Esophagus (tissue), 2 donors: Measurements from ENCODE around the gene TNFRSF17. TPM values are rescaled to one million over a fixed set of nuclear protein-coding genes. Genes with fewer than 3 reads are reported as not detected.

Source experiments
- H3K27ac ChIP-seq, 2 donors: one replicate each; pipeline ENCODE4 v1.5.1; 2013; ENCODE audit warnings: low read depth in 2 of 2, mild to moderate bottlenecking in 2 of 2, inconsistent platforms in 1 of 2, low read length in 1 of 2, moderate library complexity in 1 of 2
- H3K27me3 ChIP-seq, 2 donors: one replicate each; pipeline ENCODE4 v1.6.1; 2013; ENCODE audit warnings: low read length in 2 of 2, control low read depth in 1 of 2, mild to moderate bottlenecking in 1 of 2; ENCODE audit not compliant: insufficient read depth in 2 of 2, control insufficient read depth in 1 of 2
- H3K36me3 ChIP-seq, 2 donors: one replicate each; pipeline ENCODE4 v1.6.1; 2013; ENCODE audit warnings: low read length in 1 of 2; ENCODE audit not compliant: control insufficient read depth in 2 of 2, insufficient read depth in 2 of 2
- H3K4me1 ChIP-seq, 2 donors: one replicate each; pipeline ENCODE4 v1.6.1; 2013; ENCODE audit warnings: low read length in 1 of 2; ENCODE audit not compliant: control insufficient read depth in 2 of 2, insufficient read depth in 2 of 2
- H3K4me3 ChIP-seq, 2 donors: one replicate each; pipeline ENCODE4 v1.5.1; 2013; ENCODE audit warnings: low read length in 2 of 2, mild to moderate bottlenecking in 2 of 2, low read depth in 1 of 2, moderate library complexity in 1 of 2
- H3K9me3 ChIP-seq, 2 donors: one replicate each; pipeline ENCODE4 v1.6.1; 2013; ENCODE audit warnings: mild to moderate bottlenecking in 2 of 2, low read depth in 1 of 2, low read length in 1 of 2, moderate library complexity in 1 of 2; ENCODE audit not compliant: control insufficient read depth in 2 of 2, insufficient read depth in 1 of 2
- WGBS, 2 donors: extraction: QIAGEN DNeasy Blood & Tissue Kit; methylation state at CpG; one replicate each; pipeline ENCODE4 v1.1.7; 2013; 5-methylcytosine and 5-hydroxymethylcytosine counted together
- polyA plus RNA-seq, 2 donors: library from polyadenylated mRNA; stranded (reverse); fragments of 200-250 nt; gene quantifications; one replicate each; pipeline ENCODE4 v1.2.3, GENCODE V29; 2013
- donor health status: healthy with polysubstance abuse.
- donor health status: Bipolar disorder and iron deficiency.

TNFRSF17 gene
- polyA plus RNA-seq, 2 donors, result 0.08 to 0.12 TPM

DNA sequence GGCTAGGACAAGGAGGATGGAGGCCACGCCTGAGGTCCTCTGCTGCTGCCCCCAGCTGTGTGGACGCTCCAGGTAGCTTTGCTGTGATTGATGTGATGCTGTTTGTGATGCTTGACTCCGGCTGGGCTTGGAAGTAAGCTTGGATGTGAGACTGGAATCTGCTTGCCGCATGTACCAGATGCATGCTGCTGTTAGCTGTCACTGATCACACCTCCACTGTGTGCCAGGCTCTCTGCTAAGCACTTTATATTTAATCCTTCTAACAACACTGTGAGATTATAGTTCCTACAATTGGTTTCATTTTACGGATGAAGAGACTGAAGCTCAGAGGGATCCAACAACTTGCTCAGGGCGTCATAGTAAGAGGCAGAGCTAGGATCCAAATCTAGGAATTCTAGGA, 35.0 kb downstream of the TNFRSF17 start:
- Histone ChIP-seq H3K4me3 (no peak overlapping the region), H3K36me3 (peaks cover 0 to 2% of the 10 kb centered on the region in 2 donors), H3K27ac (no peak overlapping the region), H3K9me3 (no peaks in the 10 kb centered on the region), H3K27me3 (no peaks in the 10 kb centered on the region), H3K4me1 (no peaks in the 10 kb centered on the region)
- 74 to 75% methylated on average over 6 of the region's 6 CpGs for WGBS, 2 donors

- Histone ChIP-seq H3K4me1 (no peaks in the 10 kb centered on the region), H3K4me3 (no peak overlapping the region), H3K27me3 (no peaks in the 10 kb centered on the region), H3K9me3 (no peaks in the 10 kb centered on the region), H3K36me3 (peaks cover 0 to 2% of the 10 kb centered on the region in 2 donors), H3K27ac (no peak overlapping the region)
- WGBS, 2 donors, result 65 to 75% methylated on average over 11 of the region's 11 CpGs
Observed at GRCh38 chr16:12002447-12003006, 37.5 kb downstream of the TNFRSF17 start.

DNA sequence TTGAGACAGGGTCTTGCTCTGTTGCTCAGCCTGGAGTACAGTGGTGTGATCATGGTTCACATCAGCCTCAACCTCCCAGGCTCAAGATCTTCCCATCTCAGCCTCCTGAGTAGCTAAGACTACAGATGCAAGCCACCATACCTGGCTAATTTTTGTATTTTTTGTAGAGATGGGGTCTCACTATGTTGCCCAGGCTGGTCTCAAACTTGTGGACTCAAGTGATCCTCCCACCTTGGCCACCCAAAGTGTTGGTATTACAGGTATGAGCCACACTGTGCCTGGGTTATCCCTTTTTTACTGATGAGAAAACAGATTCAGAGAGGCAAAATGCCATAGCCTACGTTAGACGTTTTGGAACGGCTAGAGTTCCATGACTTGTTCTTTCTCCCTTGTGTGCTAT, 41.6 kb downstream of the TNFRSF17 start:
- Histone ChIP-seq H3K9me3 (no peaks in the 10 kb centered on the region), H3K36me3 (no peaks in the 10 kb centered on the region), H3K27ac (no peak overlapping the region), H3K4me1 (no peaks in the 10 kb centered on the region), H3K4me3 (no peak overlapping the region), H3K27me3 (no peaks in the 10 kb centered on the region)
- 97 to 98% methylated on average over 3 of the region's 3 CpGs for WGBS, 2 donors

GRCh38 chr16:12009462-12009861, 44.5 kb downstream of the TNFRSF17 start:
- no peaks in the 10 kb centered on the region for H3K9me3 ChIP-seq
- H3K36me3 ChIP-seq, result no peaks in the 10 kb centered on the region
- H3K27ac ChIP-seq, result no peak overlapping the region
- H3K27me3 ChIP-seq, result no peaks in the 10 kb centered on the region
- 78 to 80% methylated on average over 7 of the region's 7 CpGs for WGBS, 2 donors
- H3K4me1 ChIP-seq, result no peaks in the 10 kb centered on the region
- no peak overlapping the region for H3K4me3 ChIP-seq

DNA sequence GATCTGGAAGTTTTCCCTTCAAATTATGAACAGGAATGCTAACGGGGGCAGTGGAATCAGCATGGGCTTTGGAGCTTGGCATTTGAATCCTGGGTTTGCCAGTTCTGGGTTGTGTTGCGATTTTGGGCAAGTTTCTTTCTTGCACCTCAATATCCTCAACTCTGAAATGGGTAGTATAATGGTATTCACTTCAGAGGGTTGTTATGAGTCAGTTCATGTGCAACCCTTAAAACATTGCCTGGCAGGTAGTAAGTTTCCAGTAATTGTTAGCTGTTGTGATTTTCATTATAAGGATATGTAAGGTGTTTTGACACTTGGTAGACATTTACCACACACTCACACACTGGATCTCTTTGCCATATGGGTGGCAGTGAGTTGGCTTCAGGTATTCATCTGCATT, 44.9 kb downstream of the TNFRSF17 start:
- H3K9me3 ChIP-seq, result no peaks in the 10 kb centered on the region
- H3K4me1 ChIP-seq, result no peaks in the 10 kb centered on the region
- 90 to 95% methylated on average over 2 of the region's 2 CpGs for WGBS, 2 donors
- H3K4me3 ChIP-seq, result no peak overlapping the region
- H3K27ac ChIP-seq, result no peak overlapping the region
- no peaks in the 10 kb centered on the region for H3K27me3 ChIP-seq
- no peaks in the 10 kb centered on the region for H3K36me3 ChIP-seq

GRCh38 chr16:12010388-12011251, 45.6 kb downstream of the TNFRSF17 start:
- no peak overlapping the region for H3K4me3 ChIP-seq
- no peaks in the 10 kb centered on the region for H3K27me3 ChIP-seq
- no peak overlapping the region for H3K27ac ChIP-seq
- H3K9me3 ChIP-seq, result no peaks in the 10 kb centered on the region
- H3K4me1 ChIP-seq, result no peaks in the 10 kb centered on the region
- no peaks in the 10 kb centered on the region for H3K36me3 ChIP-seq
- WGBS, 2 donors, result 74 to 78% methylated on average over 13 of the region's 13 CpGs

GRCh38 chr16:12011565-12011964, 46.6 kb downstream of the TNFRSF17 start:
- H3K4me1 ChIP-seq, result no peaks in the 10 kb centered on the region
- WGBS, 2 donors, result 58 to 59% methylated on average over 4 of the region's 4 CpGs
- H3K27me3 ChIP-seq, result no peaks in the 10 kb centered on the region
- H3K36me3 ChIP-seq, result no peaks in the 10 kb centered on the region
- H3K4me3 ChIP-seq, result no peak overlapping the region
- no peaks in the 10 kb centered on the region for H3K9me3 ChIP-seq
- no peak overlapping the region for H3K27ac ChIP-seq

- H3K4me3 ChIP-seq, result no peak overlapping the region
- no peaks in the 10 kb centered on the region for H3K36me3 ChIP-seq
- H3K27ac ChIP-seq, result no peak overlapping the region
- WGBS, 2 donors, result 83 to 87% methylated on average over 4 of the region's 4 CpGs
- no peaks in the 10 kb centered on the region for H3K4me1 ChIP-seq
- H3K9me3 ChIP-seq, result no peaks in the 10 kb centered on the region
- H3K27me3 ChIP-seq, result no peaks in the 10 kb centered on the region
Observed at GRCh38 chr16:12016291-12016947, 51.4 kb downstream of the TNFRSF17 start.

GRCh38 chr16:12017558-12017957, 52.5 kb downstream of the TNFRSF17 start:
- Histone ChIP-seq H3K27me3 (no peaks in the 10 kb centered on the region), H3K27ac (no peak overlapping the region), H3K36me3 (no peaks in the 10 kb centered on the region), H3K4me3 (no peak overlapping the region), H3K4me1 (peaks cover 0 to 3% of the 10 kb centered on the region in 2 donors), H3K9me3 (no peaks in the 10 kb centered on the region)
- 71 to 79% methylated on average over 5 of the region's 5 CpGs for WGBS, 2 donors
